HG02588 (cell line): ENCODE data around the gene AP1S2.
"Not testable (repeated sequence)": the region's sequence is repeated elsewhere in the genome, so short reads cannot be mapped to it uniquely, and the experiment has no call there.

ENCODE experiments used
- ATAC-seq: cut with Tn5 transposase; IDR thresholded peaks from one replicate; pipeline ENCODE4 v1.9.1; 2021; ENCODE audit warnings: mild to moderate bottlenecking, moderate library complexity; ENCODE audit not compliant: unreplicated experiment

AP1S2 gene

DNA sequence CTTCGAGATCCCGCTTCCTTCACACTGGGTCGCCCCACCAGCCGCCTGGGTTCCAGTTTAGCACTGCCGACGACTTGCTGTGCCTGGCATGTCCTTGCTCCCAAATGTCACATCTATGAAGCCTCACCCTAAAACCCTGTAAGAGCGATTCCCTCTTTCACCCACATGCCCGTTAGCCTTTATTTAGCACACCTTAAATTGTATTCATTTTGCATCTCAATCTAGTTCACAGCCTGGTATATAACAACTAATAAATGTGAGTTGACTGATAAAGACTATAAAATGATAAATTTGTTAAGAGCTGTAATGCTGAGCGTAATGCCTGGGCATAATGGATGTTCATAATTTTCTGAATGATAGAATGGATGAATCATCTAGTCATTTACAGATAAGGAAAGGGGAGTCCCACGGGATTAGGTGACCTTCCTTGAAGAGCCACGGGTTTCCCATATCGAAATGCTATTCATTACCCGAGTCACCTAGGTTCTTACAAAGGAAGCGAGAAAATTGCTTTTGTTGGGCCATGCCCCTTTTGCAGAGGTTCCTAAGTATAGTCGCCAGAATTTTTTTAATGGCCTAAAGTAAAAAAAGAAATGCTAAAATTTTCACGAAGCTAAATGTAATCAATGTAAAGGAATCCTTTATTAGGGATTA is 1.1 kb upstream of the AP1S2 start:
- ATAC-seq, result no peak

DNA sequence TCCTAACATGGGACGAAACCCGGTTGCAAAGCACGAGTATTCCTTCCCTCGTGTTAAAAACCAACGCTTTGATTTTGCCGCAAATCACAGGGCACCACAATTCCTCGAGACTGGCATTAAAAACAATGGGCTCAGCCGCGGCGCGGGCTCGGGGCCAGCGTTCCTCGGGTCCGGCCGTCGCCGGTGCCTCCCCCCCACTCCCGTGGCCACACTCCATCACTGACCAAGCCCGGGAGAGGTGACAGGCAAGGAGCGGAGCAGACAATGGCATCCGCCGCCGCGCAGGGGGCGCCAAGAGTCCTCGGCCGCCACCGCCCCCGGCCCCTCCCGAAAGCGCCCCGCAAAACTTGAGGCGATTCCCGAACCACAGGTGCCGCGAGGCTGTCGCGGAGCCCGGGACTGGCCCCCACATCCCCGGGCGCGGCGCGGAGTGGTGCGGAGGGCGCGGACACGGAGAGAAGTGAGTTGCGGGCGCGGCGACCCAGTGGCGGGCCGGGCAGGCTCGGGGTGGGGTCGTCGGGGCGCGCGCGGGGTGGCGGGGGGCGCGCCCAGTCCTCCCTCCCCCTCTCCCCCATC is 445 bp downstream of the AP1S2 start:
- ATAC-seq, result peak; percentile 39

DNA sequence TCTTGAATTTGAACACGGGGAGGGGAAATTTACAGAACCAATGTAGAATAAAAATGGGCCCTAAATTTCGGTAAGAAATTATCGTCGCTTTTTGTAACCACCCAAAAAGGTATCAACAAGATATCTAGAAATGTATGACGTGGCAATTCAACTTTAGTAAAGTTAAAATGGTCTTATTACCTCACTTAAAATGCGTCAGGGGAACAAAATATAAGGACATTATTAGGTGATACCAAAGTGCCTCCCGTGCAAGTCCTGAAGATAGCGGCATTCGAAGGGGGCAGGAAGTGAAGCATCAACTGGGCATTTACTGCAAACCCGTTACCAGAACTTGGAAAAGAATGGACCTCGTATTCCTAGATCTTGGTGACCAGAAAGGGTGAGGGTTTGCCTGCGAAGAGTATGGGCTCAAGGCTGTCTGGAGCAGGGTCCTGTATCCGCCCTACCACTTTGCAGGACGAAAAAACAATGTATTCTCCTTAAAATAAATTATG is 980 bp downstream of the AP1S2 start:
- no peak for ATAC-seq

DNA sequence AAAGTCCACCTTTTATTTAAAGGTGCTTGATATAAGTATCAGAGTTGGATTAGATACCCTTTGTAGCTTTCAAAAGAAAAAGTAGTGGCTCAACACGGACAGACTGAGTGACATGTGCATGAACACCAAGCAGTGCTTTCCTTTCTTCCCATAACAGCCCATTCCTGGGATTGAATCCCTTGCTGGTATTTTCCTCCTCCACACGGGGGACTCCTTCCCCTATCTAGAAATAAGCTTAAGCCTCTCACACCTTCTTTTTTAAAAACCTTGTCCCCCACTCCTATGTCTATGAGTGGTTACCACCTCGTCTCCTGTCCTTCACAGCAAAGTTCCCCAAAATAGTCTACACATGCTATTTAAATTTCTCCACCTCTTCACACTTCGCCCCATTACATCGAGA is 5.1 kb downstream of the AP1S2 start:
- ATAC-seq, result no peak

DNA sequence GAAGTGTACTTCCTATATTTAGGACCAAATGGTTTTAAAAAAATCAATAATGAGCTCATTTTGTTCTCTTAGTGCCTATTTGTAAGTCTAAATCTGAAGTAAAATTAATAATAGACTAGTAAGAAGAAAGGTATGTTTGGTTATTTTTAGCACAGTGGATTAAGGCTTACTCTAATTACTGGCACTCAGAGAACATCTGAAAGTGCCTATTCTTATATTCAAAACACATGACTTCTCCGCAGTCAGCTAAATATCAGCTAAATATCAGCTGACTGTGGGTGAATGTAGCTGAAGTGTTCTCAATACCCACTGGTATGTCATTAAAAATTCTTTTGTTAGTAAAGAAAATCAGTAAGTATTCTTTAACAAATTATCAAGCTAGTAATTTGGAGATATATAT is 6.0 kb downstream of the AP1S2 start:
- ATAC-seq, result no peak

DNA sequence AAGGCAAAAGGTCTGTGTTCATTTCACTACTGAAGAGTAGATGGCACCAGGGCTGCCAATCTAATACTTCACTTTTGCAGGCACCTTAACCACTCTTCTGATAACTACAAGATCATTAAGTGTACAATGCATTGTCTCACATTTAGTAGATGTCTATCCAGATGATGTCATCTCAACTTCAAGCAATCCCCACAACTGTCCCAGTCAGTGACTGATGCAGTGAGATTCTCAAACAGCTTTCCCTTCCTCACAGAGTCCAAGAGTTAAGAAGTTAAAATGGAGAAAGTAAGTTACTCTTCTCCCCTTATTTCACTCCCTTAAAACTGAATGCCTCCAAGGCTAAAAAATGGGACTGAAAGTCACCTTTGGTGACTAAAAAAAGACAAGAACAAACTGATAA is 10.7 kb downstream of the AP1S2 start:
- no peak for ATAC-seq

DNA sequence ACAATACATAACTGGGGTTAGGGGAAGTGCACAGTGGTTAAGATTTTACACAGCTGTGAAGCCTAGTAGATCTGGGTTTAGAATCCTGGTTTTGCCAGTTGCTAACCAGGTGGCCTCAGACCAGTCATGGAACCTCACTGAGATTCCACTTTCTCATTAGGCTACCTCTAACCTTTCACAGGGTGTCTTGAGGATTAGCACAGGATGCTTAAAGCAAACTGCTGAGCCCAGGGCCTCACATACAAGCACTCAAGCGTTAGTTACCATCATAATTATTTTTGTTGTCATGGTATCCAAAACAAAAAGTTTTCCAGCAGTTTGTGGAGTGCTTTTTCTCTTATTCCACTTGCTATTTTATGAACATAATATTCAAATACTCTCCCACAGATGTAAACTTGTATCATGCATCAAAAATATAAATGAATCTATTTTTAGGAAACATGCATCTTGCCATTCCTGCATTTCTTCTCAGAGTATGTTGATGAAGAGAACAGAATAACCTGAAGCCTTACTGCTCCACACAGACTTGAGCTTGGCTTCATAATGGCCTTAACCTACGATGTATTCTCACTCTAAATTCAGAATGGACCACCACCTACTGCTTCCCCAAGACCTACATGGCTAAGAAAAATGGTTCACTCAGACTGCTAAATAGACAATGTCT is 12.6 kb downstream of the AP1S2 start:
- ATAC-seq, result no peak

DNA sequence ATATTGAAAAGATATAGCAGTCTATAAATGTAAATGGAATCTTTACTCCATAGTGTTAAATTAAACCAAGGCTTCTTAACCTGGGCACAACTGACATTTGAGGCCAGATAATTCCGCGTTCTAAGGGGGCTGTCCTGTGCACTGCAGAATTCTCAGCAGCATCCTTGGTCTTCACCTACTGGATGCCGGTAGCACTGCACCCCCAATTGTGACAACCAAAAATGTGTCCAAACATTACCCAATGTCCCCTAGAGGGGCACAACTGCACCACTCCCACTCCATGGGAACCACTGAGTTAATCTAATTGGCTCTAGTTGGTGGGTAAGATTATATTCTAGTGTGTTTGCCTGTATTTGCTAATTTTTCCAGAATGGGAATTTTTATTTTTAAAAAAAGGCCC is 16.6 kb downstream of the AP1S2 start:
- ATAC-seq, result no peak

DNA sequence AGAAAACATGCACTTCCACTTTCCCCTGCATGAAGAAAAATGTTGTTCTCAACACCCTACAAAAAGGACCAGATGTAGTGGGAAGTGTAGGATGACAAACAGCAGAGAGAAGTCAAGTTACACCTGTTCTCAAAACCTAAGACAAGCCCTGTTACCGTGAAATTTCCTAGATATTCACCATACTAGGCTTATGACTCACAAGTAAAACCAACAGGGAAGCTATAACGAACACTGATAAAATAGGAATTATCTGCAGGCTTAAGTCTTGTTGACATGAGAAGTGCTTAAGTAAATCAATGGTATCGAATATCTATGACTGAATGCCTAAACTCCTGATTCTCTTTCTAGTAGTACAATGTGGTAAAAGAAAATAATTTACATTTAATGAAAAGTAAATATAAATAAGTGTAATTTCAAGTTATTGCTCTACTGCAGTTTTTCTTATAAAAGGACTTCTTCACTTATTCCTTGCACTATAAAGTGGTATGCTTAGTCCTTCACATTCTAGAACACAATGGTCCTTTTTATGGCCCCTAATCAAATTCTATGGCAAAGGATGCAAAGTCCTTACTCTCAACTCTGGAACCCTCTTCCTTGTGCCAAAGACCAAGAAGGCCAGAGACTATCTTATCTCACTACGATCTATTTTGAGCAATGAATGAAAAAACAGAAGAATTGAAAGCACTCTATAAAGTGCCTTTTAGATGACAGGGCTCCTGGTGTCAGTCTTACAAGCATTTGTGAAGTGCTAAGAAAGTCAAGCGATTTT is 19.6 kb downstream of the AP1S2 start:
- no peak for ATAC-seq

DNA sequence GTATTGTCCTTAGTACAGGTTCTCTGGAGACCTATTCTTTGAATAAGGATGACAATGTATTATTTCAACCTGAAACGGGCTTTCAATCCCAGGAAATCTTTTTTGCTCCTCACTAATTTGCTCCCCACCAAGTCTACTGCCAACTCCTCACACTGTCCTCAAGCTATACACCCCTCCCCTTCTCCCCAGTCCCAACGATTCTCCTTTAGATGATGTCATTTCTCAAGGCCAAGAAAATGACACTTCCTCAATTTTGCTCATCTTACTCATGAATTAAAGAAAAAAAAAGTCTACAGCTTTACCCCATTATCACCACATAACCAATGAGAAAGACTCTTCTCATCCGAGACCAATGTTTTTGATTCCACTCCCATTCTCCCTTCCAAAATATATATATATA is 20.6 kb downstream of the AP1S2 start:
- ATAC-seq, result no peak

DNA sequence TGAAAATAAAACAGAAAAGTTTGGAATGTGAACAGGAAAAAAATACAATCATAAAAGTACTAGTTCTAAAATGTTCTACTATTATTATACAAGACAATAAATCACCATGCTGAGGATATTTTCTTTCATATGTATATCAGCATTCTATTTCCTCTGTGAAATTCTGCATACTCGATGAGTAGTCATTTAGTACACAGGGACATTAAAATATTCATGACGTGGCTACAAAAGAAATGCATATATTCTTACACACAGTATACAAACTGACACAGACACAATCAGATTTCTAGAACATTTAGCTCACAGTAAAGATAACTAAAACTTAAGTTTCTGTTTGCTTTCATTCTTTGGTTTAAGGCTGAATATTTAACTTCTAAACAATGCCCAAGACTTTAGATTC is 23.3 kb downstream of the AP1S2 start:
- ATAC-seq, result not testable (repeated sequence)

DNA sequence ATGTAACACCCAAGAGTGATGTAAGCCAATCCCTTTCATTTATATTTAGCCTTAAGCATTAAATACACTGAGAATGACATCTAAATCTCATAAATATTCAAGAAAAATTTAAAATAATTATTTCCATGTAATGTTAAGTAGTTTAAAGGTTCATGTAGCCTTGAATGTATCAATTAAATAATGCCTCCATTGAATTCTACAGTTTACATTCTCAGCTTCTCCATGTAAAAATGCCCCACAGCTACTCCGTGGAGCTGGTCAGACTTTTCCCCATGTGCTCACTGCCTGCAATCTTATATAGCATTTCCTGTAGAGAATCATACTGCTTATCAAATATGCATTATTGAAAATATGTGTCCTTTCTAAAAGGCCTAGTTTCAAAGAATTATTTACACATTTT is 25.4 kb downstream of the AP1S2 start:
- ATAC-seq, result no peak

DNA sequence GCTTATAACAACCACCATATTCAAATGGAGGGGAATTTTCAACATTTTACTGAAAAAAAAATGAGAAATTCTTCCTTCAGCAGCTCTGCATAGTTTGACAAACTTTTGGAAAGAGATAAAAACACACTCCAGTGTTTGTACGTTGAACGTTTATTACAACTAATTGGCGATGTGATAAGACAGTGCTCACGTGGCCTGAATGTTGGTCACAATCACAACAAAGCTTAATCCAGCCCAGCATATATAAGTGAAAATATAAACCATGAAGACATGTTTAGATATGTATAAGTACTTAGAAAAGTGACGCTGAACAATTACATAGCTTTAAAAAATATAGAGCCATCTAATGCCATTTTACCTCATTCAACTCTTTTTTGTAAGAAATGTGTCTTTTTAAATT is 28.7 kb downstream of the AP1S2 start:
- no peak for ATAC-seq

DNA sequence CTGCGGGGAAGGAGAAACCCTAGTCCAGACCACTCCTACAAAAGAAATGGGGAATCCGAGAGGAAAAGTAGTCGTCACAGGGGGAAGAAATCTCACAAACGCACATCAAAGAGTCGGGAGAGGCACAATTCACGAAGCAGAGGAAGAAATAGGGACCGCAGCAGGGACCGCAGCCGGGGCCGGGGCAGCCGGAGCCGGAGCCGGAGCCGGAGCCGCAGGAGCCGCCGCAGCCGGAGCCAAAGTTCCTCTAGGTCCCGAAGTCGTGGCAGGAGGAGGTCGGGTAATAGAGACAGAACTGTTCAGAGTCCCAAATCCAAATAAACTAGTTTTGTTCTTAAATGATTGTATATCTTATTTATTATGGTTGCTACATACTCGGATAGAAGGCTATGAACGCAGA is 31.7 kb downstream of the AP1S2 start:
- no peak for ATAC-seq

DNA sequence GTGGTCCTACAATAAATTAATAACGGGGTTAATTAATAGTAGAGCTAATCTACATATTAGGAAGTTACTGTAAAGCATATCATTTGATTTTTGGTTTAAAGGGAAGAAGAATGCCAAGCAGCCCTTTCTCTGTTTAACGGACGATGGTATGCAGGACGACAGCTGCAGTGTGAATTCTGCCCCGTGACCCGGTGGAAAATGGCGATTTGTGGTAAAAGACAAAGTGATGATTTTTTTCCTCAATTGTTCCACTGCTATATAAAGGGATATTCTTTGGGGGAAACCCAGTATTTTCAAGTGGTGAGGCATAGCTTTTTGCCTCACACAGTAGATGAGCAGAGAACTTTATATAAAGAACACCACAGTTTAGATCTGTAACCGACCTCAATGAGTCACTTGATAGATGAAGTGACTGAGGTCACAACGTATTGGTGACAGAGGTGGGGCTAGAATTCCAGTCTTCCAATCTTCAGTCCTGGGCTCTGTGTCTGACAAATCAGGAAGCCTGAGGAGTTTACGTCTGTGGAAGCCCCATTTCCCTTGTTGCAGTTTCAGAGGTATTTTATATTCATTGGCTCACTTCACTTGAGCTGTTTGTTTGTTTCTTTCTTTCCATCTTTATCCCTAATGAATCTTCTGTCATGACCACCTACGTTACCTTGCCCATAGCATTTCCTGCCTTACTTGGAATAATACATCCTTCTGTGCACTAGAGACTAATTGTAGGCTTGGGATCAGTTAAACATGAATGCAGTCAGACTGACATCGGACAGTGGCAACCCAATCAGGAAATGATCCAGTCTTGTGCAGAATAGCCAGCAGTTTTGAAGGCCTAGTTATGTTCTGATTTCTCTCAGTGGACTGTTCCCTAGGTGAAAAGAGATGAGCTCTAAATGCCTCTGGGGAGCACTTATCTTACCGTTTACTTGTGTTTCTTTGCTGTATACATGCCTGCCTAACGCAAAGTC is 34.2 kb downstream of the AP1S2 start:
- no peak for ATAC-seq

DNA sequence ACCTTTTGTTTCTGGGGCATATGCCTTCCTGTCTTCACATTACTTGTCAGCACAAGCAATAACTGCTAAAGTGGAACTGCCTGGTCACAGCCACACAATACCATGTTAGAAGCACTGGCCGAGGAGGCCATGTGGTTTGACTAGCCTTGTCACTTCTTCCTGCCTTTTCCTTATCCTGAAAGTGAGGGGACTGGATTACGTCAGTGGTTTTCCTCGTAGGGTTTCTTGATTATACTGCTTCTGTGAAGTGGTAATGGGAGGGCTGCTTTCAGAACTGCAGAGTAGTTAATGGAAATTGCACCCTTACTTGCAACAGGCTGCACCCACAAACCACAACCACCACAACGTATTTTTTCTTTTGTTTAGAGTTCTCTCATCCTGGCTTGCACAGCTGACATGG is 37.7 kb downstream of the AP1S2 start:
- ATAC-seq, result no peak

DNA sequence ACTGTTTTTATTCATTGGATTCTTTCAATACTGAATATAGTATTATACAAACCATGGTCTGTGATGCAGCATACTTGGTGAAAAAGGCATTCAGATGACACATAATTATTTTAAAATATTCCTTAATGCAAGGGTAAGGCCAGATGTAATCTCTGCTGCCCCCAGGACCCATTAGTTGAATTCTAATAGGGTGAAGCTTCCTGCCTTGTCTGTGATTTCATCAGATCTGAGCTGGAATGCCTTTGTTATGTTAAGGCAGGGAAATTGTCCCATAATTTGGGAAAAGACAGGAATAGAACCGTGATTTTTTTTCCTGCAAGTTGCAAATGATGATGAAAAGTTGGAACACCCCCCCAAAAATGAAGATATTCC is 38.2 kb downstream of the AP1S2 start:
- no peak for ATAC-seq

DNA sequence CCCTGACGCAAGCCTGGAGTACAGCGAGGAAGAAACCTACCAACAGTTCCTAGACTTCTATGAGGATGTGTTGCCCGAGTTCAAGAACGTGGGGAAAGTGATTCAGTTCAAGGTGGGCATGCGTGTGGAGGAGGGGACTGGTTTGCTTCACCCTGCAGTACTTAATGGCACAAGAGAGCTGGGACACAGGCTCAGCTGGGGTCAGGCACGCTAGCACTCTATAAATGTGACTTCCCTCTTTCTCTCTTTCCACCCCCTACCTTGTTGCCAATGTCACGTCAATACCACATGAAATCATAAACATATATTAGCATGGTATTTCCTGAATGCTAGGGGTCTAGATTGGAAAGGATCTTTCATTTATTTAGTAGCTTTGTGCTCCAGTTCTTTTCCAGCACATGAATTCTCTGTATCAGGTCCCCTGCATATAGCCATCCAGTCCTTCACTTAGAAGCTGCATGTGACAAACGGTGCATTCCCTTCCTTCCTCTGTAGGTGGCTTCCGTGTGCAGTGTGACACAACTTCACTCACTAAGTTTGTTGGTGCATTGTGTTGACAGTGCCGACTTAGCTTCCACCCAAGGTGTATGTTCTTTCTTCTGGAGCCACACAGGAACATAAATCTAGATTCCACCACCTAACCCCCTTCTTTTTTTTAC is 38.7 kb downstream of the AP1S2 start:
- ATAC-seq, result no peak

DNA sequence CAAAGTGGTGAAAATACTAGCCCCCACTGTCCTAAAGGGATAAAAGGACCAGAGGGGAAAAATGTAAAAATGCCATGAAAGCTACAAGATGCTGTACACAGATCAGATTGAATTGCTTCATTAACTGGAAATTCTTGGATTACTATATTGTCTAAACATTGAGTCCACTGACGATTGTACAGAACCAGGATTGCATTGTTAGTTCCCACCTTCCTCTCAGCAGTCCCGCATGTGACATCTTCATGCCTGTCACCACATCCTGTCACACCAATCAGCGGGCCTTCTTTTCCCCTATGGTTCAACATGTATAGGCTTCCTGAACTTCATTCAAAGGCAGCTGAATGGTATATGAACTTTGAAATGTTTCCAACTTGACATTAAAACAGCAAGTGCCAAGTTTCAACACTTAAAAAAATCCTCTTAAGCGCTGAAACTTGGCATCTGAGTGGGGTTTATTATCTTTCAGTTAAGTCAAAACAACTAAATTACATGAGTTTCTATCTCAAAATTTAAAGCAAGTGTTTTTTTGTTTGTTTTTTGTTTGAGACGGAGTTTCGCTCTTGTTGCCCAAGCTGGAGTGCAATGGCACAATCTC is 39.7 kb downstream of the AP1S2 start:
- no peak for ATAC-seq

DNA sequence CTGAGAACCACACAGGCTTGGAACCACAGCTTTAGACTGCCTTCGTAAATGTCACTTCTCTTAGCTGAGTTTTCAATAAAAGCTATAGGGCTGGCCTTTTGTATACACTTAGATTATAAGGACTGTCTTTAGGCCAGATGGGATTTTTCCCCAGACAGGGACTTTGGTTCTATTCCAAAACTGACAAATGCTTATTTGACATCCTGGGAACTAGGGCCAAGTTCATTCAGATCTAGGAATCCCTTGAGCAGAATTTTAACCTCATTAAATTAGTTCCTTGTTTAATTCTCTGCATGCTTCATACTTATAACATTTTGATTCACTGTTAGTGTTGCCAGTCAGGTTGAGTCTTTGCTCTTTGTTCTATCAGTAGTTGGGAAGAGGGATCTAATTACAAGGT is 41.2 kb downstream of the AP1S2 start:
- no peak for ATAC-seq
